GM12864 (cell line): ENCODE measurements around the gene PARD6G.

Source experiments
- DNase-seq: peaks from one replicate; pipeline ENCODE4 v3.0.0-alpha.2; 2011; ENCODE audit warnings: low read depth
- H3K4me3 ChIP-seq: 2 replicates; pipeline ENCODE4 v1.5.1; 2011; ENCODE audit warnings: mild to moderate bottlenecking, low read depth, low read length, control low read depth
- CTCF ChIP-seq: IDR thresholded peaks from 2 replicates; pipeline ENCODE4 v1.5.1; 2011; ENCODE audit warnings: low read depth, mild to moderate bottlenecking, moderate library complexity, low read length, control low read depth, inconsistent platforms; ENCODE audit errors: missing control alignments

PARD6G gene

GRCh38 chr18:80140455-80140985 is 106.8 kb downstream of the PARD6G start:
- no peak overlapping the region for H3K4me3 ChIP-seq
- no peak for TF ChIP-seq CTCF
- no peak for DNase-seq

DNA sequence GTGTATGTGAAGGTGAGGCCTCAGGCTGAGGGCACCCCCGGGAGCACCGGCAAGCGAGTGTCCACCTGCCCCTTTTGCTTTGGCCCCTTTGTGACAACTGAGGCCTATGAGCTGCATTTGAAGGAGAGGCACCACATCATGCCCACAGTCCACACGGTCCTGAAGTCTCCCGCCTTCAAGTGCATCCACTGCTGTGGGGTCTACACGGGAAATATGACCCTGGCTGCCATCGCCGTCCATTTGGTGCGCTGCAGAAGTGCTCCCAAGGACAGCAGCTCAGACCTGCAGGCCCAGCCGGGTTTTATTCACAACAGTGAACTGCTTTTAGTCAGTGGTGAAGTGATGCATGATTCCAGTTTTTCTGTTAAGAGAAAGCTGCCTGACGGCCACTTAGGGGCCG is 109.3 kb downstream of the PARD6G start:
- no peak overlapping the region for H3K4me3 ChIP-seq
- DNase-seq, result no peak
- TF ChIP-seq CTCF, result no peak

DNA sequence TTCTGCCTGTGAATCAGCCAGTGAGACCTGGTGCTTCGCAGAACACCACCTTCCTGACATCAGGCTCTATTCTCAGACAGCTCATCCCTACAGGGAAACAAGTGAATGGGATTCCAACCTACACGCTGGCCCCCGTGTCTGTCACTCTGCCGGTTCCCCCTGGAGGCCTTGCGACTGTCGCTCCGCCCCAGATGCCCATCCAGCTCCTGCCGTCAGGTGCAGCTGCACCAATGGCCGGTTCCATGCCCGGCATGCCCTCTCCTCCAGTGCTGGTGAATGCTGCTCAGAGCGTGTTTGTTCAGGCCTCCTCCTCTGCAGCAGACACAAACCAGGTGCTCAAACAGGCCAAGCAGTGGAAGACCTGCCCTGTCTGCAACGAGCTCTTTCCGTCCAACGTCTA is 110.2 kb downstream of the PARD6G start:
- TF ChIP-seq CTCF, result no peak
- DNase-seq, result no peak
- H3K4me3 ChIP-seq, result no peak overlapping the region

GRCh38 chr18:80136679-80137078 is 110.6 kb downstream of the PARD6G start:
- no peak overlapping the region for H3K4me3 ChIP-seq
- TF ChIP-seq CTCF, result no peak
- no peak for DNase-seq

DNA sequence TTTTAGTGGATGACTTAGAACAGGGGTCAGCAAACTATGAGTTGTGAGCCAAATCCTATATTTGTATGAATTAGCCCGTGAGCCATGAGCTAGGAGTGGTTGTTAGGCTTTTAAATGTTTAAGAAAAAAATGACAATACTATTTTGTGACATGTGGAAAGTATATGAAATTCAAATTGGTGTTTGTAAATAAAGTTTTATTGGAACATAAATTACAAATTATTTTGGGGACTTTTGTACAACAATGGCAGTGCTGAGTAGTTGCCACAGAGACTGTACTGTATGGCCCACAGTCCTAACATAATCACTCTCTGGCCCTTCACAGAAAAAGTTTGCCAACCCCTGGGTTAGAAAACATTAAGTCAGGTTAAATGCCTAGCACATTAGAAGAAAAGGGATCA is 112.2 kb downstream of the PARD6G start:
- TF ChIP-seq CTCF, result no peak

GRCh38 chr18:80133124-80133523 is 114.2 kb downstream of the PARD6G start:
- no peak overlapping the region for H3K4me3 ChIP-seq
- no peak for TF ChIP-seq CTCF
- no peak for DNase-seq

More for the DNA sequence above, 112.2 kb downstream of the PARD6G start:
- H3K4me3 ChIP-seq, result no peak overlapping the region
- no peak for DNase-seq

DNA sequence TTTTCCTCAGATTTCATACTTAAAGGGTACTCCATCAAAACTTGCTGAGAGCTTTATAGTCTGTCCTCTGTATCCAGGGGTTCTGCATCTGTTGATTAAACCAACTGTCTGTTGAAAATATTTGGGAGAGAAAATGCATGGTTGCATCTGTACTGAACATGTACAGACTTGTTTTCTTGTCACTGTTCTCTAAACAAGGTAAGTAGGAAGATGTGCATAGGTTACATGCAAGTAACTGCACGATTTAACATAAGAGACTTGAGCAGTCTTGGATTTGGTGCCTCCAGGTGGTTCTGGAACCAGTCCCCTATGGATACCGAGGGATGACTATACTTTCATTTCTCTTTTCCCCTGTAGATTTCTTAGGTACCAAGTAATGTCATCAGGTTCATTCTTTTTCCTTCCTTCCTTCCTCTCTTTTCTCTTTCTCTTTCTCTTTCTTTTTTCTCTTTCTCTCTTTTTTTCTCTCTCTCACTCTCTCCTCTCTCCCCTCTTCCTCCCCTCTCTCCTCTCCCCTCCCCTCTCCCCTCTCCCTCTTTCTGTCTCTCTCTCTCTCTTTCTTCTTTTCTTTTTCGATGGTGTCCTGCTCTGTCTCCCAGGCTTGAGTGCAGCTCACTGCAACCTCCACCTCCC is 115.0 kb downstream of the PARD6G start:
- DNase-seq, result no peak
- no peak for TF ChIP-seq CTCF
- no peak overlapping the region for H3K4me3 ChIP-seq
